ENCODE measurements around the gene ZNF525.
"Not testable (repeated sequence)": the region's sequence is repeated elsewhere in the genome, so short reads cannot be mapped to it uniquely, and the experiment has no call there.

ZNF525 gene

DNA sequence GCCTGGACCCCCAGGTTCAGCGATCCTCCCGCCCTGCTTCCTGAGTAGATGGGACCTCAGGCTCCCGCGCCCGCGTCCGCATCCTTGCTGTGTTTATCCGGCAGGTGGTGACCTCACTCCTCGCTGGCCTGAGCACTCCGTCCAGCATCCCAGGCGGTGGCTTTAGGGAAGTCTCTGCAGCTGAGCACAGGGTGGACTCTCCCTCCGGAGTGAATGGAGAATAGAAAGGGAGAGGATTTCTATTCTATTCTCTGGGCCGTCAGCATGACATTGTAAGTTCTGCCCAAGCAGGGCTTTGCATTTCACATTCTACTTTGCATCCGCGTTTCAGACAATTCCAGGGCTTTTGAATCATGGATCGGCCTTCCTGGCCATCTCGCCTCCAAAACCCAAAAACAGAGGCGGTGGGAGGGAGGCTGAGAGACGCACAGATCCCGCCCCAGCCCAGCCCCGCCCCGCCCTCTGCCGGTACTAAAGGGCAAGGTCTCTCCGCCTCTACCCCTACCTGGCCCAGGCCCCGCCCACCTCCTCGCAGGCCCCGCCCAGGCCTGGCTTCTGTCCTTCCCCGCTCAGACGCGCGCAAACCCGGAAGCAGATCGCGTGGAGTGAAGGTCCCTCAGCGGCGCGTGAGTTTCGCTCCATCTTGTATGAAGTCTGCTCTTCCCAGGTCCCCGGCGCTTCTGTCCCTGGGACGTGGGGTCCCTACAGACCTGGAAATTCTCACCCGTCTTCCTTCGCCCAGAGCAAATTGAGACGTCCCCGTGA, at the start of gene ZNF525:
Gene ZNF525, plus strand, starts transcription at position 572 of the 765 bp plus-strand sequence. CDS start 6,577 bp downstream, outside the sequence.
- DNase-seq, result peak; percentile 96

- no peak for DNase-seq
Measured at GRCh38 chr19:53328967-53329366, 36.5 kb upstream of the ZNF525 start.

DNA sequence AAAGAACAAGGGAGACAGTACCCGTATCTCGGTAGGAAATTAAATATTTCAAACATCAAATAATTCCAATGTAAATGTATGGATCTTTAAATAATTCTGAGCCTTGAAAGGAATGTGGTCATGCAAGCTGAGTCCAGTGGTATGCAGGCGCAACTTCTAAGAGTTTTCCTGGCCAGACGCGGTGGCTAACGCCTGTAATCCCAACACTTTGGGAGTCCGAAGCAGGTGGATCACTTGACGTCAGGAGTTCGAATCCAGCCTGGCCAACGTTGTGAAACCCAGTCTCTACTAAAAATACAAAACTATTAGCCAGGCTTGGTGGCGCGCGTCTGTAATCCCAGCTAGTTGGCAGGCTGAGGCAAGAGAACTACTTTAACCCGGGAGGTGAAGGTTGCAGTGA, 33.0 kb upstream of the ZNF525 start:
- no peak for DNase-seq

- DNase-seq, result peak; percentile 28
Measured at GRCh38 chr19:53333066-53333462, 32.4 kb upstream of the ZNF525 start.

GRCh38 chr19:53333463-53334449, 31.7 kb upstream of the ZNF525 start, which contains the start of gene ZNF845:
TSS of gene ZNF845 (plus strand) at chr19:53333749. CDS start at chr19:53341308, 7,559 bp downstream.
- peak; percentile 96 for DNase-seq

GRCh38 chr19:53344403-53344802, 21.1 kb upstream of the ZNF525 start:
- DNase-seq, result not testable (repeated sequence)

DNA sequence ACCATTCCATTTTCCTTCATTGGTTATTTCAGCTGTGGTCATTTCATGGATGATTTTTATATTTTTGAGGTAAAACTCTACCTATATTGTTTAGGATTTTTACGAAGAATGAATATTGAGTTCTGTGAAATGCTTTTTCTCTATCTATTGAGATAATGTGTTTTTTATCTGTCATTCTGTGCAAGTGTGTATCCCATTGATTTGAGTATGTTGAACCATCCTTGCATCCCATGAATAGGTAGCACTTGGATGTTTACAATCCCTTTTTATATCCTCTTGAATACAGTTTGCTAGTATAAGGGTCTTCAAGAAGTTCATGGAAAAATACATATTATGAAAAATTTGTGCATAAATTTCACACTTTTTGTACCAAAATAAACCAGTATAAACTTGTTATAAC, 9.8 kb upstream of the ZNF525 start:
- DNase-seq, result no peak

GRCh38 chr19:53357821-53358581, 7.5 kb upstream of the ZNF525 start:
- DNase-seq, result no peak

GRCh38 chr19:53360056-53360455, 5.4 kb upstream of the ZNF525 start:
- not testable (repeated sequence) for DNase-seq

GRCh38 chr19:53365899-53366493, 491 bp downstream of the ZNF525 start:
- no peak for DNase-seq

DNA sequence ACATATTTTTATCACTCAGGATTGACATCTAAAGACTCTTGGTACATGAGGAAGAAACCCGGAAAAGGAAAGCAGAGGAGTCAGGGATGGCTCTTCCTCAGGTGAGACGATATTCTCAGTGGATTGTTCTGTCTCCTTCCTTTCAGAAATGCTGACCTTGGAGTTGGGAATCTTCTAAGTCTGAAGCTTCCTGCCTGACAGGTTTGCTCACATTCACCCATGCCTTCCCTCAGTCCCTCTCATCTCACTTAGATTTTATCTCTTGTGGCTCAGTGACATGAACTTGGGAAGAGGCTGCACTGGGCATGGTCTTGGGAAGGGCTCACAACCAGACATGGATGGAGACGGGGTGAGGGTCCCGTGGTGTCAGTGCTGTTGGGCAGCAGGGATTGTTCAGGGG, 6.7 kb downstream of the ZNF525 start:
- no peak for DNase-seq

DNA sequence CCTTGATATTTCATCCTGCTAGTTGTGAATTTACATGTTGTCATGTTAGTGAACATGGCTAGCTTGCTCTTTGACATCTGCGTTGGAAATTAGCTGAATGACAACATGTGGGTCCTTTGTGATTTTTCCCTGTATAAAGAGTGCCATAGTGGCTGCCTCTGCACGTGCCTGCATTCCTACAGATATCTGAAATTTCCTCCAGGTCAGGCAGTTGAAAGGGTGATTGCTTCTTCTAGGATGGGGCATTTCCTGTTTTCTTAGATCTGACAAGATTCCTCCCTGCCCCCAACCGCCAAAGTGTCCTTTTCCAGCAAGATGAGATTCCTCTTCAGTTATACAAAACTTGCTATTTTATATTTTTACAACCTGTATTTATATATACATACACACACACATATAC, 8.8 kb downstream of the ZNF525 start:
- DNase-seq, result no peak

DNA sequence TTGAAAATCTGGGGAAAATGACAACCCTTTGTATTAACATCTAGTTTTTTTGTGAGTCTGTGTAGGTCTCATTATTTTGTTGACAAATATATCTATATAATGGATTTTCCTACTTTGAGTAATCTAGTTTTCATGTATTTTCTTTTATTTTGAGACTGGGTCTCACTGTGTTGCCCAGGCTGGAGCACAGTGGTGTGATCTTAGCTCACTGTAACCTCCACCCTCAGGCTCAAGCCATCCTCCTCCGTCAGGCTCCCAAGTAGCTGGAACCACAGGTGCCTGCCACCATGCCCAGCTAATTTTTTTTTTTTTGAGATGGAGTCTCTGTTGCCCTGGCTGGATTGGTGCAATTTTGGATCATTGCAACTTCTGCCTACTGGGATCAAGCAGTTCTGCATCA, 9.2 kb downstream of the ZNF525 start:
- DNase-seq, result no peak

- DNase-seq, result no peak
Measured at GRCh38 chr19:53381376-53381775, 15.9 kb downstream of the ZNF525 start.

DNA sequence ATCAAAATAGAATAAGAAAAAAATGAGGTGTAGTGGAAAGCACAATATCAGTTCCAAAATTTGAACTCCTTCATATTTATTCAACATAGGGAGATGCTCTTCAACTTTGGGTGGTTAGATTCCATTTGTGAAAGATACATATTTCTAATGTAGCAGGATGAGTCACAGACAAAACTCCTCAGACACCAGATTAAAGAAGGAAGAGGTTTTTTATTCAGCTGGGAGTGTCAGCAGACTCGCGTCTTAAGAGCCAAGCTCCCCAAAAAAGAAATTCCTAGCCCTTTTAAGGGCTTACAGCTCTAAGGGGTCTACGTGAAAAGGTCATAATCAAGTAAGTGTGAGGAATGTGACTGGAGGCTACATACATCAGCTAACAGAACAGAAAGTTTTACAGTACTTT, 22.7 kb downstream of the ZNF525 start:
- no peak for DNase-seq

DNA sequence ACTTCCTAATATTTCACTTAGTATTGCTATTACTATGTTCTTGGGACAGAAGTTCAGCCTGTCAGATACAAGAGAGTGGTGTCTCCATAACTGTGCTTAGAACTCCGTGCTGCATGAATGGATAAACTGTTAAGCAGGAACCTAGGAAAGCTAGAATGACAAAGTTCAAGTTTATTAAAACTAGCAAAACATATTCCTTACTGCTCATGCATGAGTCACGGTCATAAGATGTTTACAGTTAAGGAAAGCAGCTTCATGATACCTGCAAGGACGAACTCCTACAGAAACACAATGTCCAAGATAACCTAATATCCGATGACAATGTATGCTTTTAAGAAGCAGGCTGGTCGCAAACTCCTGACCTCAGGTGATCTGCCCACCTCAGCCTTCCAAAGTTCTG, 23.4 kb downstream of the ZNF525 start:
- no peak for DNase-seq

- no peak for DNase-seq
Measured at GRCh38 chr19:53389571-53389970, 24.1 kb downstream of the ZNF525 start.

- no peak for DNase-seq
Measured at GRCh38 chr19:53389978-53390377, 24.5 kb downstream of the ZNF525 start.

- no peak for DNase-seq
Measured at GRCh38 chr19:53394522-53394973, 29.0 kb downstream of the ZNF525 start.

DNA sequence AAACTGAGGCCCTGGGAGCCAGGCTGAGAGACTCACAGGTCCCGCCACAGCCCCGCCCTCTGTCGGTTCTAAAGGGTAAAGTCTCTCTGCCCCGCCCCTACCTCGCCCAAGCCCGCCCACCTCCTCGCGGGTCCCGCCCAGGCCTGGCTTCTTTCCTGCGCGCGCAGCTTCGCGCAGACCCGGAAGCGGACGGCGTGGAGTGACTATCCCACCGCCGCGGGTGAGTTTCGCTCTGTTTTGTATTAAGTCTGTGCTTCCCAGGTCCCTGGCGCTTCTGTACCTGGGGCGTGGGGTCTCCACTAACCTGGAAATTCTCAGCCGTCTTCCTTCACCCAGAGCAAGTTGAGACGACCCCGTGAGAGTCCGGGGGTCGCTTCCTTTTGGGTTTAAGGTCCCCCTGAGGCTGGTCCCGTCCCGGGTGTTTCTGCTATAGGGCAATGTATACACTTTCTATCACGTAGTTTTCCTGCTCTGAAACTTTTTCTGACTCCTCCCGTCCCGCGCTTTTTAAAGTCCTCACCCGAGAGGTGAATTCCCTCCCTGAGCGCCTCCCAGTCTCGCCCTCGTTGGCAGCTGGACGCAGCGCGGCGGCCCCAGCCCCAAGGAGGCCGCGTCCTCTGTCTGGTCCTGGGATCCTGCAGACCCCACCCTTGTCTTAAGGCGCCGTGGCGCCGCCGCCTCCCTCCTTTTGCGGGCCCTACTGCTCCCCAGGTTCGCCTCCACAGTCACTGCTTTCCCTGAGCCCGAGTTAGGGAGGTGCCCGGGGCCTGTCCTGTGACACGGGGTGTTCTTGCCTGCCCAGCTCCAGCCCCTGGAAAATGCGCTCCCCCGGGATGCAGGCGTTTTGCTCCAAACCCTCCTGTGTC, 29.7 kb downstream of the ZNF525 start, which contains the start of gene ZNF765:
Gene ZNF765, plus strand, starts transcription at position 176 of the 866 bp plus-strand sequence. CDS start 2,867 bp downstream, outside the sequence.
- peak; percentile 96 for DNase-seq
